GM21515 (cell line): Measurements from ENCODE around the gene HES4.

Experiments
- ATAC-seq: cut with Tn5 transposase; IDR thresholded peaks from one replicate; pipeline ENCODE4 v1.9.1; 2021; ENCODE audit not compliant: unreplicated experiment

The HES4 gene

GRCh38 chr1:999725-1000356 is at the start of gene HES4:
TSS of gene HES4 (minus strand) at chr1:1000097. CDS start at chr1:999973, 124 bp downstream.
- no peak for ATAC-seq

GRCh38 chr1:1048765-1049164 is 48.9 kb upstream of the HES4 start:
- no peak for ATAC-seq

GRCh38 chr1:1047963-1048362 is 48.1 kb upstream of the HES4 start:
- no peak for ATAC-seq

GRCh38 chr1:1047407-1047806 is 47.5 kb upstream of the HES4 start:
- no peak for ATAC-seq

- ATAC-seq: no peak
Observed at GRCh38 chr1:1046767-1047166, 46.9 kb upstream of the HES4 start.

- ATAC-seq: no peak
Observed at GRCh38 chr1:1046243-1046642, 46.3 kb upstream of the HES4 start.

- no peak for ATAC-seq
Observed at GRCh38 chr1:1045129-1045528, 45.2 kb upstream of the HES4 start.

GRCh38 chr1:1044455-1045078 is 44.7 kb upstream of the HES4 start:
- ATAC-seq: no peak

- no peak for ATAC-seq
Observed at GRCh38 chr1:1043921-1044320, 44.0 kb upstream of the HES4 start.

GRCh38 chr1:1043411-1043810 is 43.5 kb upstream of the HES4 start:
- no peak for ATAC-seq

GRCh38 chr1:1042835-1043234 is 42.9 kb upstream of the HES4 start:
- no peak for ATAC-seq

GRCh38 chr1:1041873-1042272 is 42.0 kb upstream of the HES4 start:
- ATAC-seq: no peak

- no peak for ATAC-seq
Observed at GRCh38 chr1:1041092-1041523, 41.2 kb upstream of the HES4 start.

- peak; percentile 35 for ATAC-seq
Observed at GRCh38 chr1:1040004-1040991, 40.4 kb upstream of the HES4 start.

GRCh38 chr1:1039145-1039910 is 39.4 kb upstream of the HES4 start:
- ATAC-seq: no peak

- no peak for ATAC-seq
Observed at GRCh38 chr1:1038694-1039093, 38.8 kb upstream of the HES4 start.

GRCh38 chr1:1037366-1038327 is 37.8 kb upstream of the HES4 start:
- ATAC-seq: no peak

- ATAC-seq: no peak
Observed at GRCh38 chr1:1035291-1035943, 35.5 kb upstream of the HES4 start.

GRCh38 chr1:1034439-1034781 is 34.5 kb upstream of the HES4 start:
- no peak for ATAC-seq
